GM12874 (cell line): ENCODE measurements around the gene G0S2.

ENCODE experiments used
- TF ChIP-seq, protein P1 (sequence below): IDR thresholded peaks from 2 replicates; pipeline ENCODE4 v1.5.1; 2011; ENCODE audit warnings: low read depth, mild to moderate bottlenecking, control low read depth, low read length, moderate library complexity; ENCODE audit not compliant: insufficient read depth

Gene G0S2

GRCh38 chr1:209642816-209643215 lies 32.4 kb upstream of the G0S2 start:
- TF ChIP-seq, protein P1, sequence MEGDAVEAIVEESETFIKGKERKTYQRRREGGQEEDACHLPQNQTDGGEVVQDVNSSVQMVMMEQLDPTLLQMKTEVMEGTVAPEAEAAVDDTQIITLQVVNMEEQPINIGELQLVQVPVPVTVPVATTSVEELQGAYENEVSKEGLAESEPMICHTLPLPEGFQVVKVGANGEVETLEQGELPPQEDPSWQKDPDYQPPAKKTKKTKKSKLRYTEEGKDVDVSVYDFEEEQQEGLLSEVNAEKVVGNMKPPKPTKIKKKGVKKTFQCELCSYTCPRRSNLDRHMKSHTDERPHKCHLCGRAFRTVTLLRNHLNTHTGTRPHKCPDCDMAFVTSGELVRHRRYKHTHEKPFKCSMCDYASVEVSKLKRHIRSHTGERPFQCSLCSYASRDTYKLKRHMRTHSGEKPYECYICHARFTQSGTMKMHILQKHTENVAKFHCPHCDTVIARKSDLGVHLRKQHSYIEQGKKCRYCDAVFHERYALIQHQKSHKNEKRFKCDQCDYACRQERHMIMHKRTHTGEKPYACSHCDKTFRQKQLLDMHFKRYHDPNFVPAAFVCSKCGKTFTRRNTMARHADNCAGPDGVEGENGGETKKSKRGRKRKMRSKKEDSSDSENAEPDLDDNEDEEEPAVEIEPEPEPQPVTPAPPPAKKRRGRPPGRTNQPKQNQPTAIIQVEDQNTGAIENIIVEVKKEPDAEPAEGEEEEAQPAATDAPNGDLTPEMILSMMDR, result no peak

DNA sequence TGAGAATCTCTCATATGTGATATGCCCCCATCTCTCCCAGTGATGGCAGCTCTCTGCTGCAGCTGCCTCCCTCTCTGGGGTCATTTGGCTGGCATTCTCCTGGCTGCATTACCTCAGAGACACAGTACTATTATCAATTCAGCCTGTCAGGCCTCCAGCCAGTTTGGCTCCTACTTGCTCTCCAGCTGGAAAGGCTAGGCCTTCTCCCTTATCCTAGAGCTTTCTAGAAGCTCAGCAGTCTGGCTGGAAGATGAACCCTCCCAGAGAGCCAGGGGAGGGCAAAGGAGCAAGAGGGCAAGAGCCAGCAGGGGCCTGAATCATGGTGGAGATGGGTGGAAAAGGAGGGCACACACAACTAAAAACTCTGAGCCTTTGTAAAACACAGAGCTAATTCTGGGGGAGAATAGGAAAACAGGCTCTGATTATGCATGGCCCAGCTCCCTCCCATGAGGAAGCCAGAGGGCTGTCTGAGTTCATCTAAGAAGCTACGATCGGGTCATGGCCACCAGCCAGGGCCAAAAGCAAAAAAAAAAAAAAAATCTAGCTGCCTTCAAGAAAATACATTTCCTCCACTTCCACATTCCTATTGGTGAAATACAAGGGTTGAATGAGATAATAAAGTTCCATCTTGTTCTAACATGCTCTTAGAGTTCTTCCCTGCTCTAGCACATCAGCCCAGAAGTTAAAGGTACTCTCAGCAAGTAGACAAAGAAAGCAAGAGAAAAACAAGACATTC lies 31.8 kb upstream of the G0S2 start:
- TF ChIP-seq, protein P1, result no peak

- TF ChIP-seq, protein P1, result no peak
Measured at GRCh38 chr1:209645574-209646452, 29.4 kb upstream of the G0S2 start.

GRCh38 chr1:209646558-209646957 lies 28.7 kb upstream of the G0S2 start:
- TF ChIP-seq, protein P1, result no peak

GRCh38 chr1:209647156-209647555 lies 28.1 kb upstream of the G0S2 start:
- TF ChIP-seq, protein P1, result no peak

GRCh38 chr1:209648346-209648745 lies 26.9 kb upstream of the G0S2 start:
- TF ChIP-seq, protein P1, result no peak

DNA sequence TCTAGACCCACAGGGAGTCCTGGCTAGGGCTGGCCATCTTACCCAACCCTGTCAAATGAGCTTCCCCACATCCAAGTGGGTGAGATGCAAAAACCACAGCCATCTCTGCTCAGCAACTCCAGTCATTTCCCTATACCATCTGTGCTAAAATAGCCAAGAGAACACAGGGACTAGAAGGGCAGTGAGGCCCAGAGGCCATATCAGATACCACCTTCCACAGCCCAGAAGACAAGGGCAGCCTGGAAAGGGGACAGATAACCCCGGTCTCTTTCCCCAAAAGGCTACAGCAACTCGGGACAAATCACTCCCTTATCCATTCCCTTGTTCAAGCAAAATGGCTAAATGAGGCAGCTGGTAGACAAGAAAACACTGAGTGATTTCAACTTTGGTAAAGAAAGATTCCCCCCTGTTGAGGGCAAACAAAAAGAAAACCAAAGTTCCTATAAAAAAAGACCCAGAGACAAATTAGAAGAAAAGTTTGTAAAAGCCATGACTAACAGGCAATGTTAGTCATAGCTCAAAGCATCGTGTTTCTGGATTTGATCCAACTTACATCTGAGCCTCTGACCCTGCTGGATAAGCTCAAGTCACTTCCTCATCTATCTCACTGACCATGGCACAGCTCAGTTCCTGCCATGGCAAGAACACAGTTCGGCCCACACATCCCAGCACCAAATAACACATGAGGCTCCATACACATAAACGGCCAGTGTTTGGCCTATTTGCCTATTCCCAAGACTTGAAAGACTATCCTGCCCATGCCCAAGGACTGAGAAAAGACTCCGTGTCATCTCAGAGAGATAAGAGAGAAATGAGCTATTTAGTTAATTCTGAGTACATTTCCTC lies 26.1 kb upstream of the G0S2 start:
- TF ChIP-seq, protein P1, result no peak
